Measurements from ENCODE around the gene MAP3K19. TPM values are rescaled to one million over a fixed set of nuclear protein-coding genes. Genes with fewer than 3 reads are reported as not detected.

Gene MAP3K19
- total RNA-seq, 1 donor from 2014 or later, result not detected

GRCh38 chr2:134933732-134934131, 113.5 kb downstream of the MAP3K19 start:
- FAIRE-seq, result no peak

GRCh38 chr2:134932864-134933526, 114.3 kb downstream of the MAP3K19 start:
- no peak overlapping the region for H3K4me3 ChIP-seq (ENCODE audit: low read depth, low read length)
- no peak for FAIRE-seq
- no peak for TF ChIP-seq CTCF (IDR thresholded peaks at IDR 0.05; ENCODE audit: insufficient read depth, low read length, severe bottlenecking)

More at GRCh38 chr2:134933732-134934131, 113.5 kb downstream of the MAP3K19 start:
- Histone ChIP-seq H3K27me3 (ENCODE audit: control insufficient read depth, insufficient read depth, low read length) (no peaks in the 10 kb centered on the region), H3K36me3 (ENCODE audit: control insufficient read depth, insufficient read depth, low read length) (no peaks in the 10 kb centered on the region), H3K4me3 (ENCODE audit: low read depth, low read length) (no peak overlapping the region)
- DNase-seq (ENCODE audit: low read depth), result no peak
- no peak for TF ChIP-seq CTCF (IDR thresholded peaks at IDR 0.05; ENCODE audit: insufficient read depth, low read length, severe bottlenecking)

GRCh38 chr2:134927195-134927594, 120.1 kb downstream of the MAP3K19 start:
- Histone ChIP-seq H3K27me3 (ENCODE audit: control insufficient read depth, insufficient read depth, low read length) (no peaks in the 10 kb centered on the region), H3K36me3 (ENCODE audit: control insufficient read depth, insufficient read depth, low read length) (no peaks in the 10 kb centered on the region), H3K4me3 (ENCODE audit: low read depth, low read length) (no peak overlapping the region)
- TF ChIP-seq CTCF (IDR thresholded peaks at IDR 0.05; ENCODE audit: insufficient read depth, low read length, severe bottlenecking), result no peak
- DNase-seq (ENCODE audit: low read depth) (peak; percentile 57), FAIRE-seq (no peak)

More at GRCh38 chr2:134932864-134933526, 114.3 kb downstream of the MAP3K19 start:
- Histone ChIP-seq H3K27me3 (ENCODE audit: control insufficient read depth, insufficient read depth, low read length) (no peaks in the 10 kb centered on the region), H3K36me3 (ENCODE audit: control insufficient read depth, insufficient read depth, low read length) (no peaks in the 10 kb centered on the region)
- peak; percentile 42 for DNase-seq (ENCODE audit: low read depth)

GRCh38 chr2:134926231-134926931, 120.9 kb downstream of the MAP3K19 start:
- no peaks in the 10 kb centered on the region for H3K27me3 ChIP-seq (ENCODE audit: control insufficient read depth, insufficient read depth, low read length)
- DNase-seq (ENCODE audit: low read depth), result peak; percentile 18
- no peak overlapping the region for H3K4me3 ChIP-seq (ENCODE audit: low read depth, low read length)
- H3K36me3 ChIP-seq (ENCODE audit: control insufficient read depth, insufficient read depth, low read length), result no peaks in the 10 kb centered on the region
- no peak for FAIRE-seq
- TF ChIP-seq CTCF (IDR thresholded peaks at IDR 0.05; ENCODE audit: insufficient read depth, low read length, severe bottlenecking), result no peak

- Histone ChIP-seq H3K4me3 (ENCODE audit: low read depth, low read length) (no peak overlapping the region), H3K27me3 (ENCODE audit: control insufficient read depth, insufficient read depth, low read length) (no peaks in the 10 kb centered on the region), H3K36me3 (ENCODE audit: control insufficient read depth, insufficient read depth, low read length) (no peaks in the 10 kb centered on the region)
- TF ChIP-seq CTCF (IDR thresholded peaks at IDR 0.05; ENCODE audit: insufficient read depth, low read length, severe bottlenecking), result no peak
- DNase-seq (ENCODE audit: low read depth), result no peak
- FAIRE-seq, result no peak
Observed at GRCh38 chr2:134924912-134925311, 122.3 kb downstream of the MAP3K19 start.
